NCI-H146 treated with DMSO at 0.1 percent for 48 hours (cell line): Measurements from ENCODE around the gene CHD8.

Experiments
- DNase-seq: peaks from one replicate; lab custom pipeline; 2025; ENCODE audit not compliant: unreplicated experiment; lab: John Stamatoyannopoulos, UW

Gene CHD8

GRCh38 chr14:21440859-21441258, 15.1 kb downstream of the CHD8 start:
- DNase-seq: no peak

DNA sequence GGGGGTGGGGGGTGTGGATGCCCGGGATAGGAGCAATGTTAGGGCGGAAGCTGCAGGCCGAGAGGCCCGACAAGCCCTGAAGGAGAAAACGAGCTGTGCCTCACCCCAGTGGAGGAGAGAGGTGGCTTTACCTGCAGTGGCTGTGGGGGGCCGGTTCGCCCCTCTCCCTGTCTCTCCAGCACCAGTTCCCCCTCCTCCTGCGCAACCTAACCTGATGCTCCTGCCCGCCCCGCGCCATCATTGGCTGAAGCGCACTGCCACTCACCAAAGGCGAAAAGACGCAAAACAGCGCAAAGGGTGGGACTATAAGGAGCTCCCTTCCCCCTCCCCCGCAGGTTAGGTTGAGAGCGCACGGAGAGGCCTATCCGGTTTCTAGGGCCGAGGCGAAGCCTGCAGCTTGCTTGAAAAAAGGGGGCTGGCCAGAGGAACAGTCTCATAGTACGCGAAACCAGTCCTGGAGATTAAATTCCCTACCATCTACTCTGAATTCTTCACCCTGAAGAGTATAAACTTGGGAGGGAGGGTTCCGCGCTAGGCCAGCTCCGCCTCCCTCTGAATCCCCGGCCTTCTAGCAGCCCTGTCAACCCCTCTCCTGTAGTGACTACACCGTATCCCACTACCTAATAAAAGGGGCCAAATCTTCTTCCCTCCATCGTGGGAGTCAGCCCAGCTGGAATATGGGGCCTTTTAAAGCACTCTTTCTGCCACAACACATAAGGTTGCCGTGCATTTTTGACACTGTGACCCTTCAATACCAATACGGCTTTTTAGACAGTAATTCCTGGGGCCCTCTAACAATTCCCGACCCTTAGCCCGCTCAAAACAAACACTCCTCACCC, 18.6 kb downstream of the CHD8 start:
- DNase-seq: peak; percentile 91

DNA sequence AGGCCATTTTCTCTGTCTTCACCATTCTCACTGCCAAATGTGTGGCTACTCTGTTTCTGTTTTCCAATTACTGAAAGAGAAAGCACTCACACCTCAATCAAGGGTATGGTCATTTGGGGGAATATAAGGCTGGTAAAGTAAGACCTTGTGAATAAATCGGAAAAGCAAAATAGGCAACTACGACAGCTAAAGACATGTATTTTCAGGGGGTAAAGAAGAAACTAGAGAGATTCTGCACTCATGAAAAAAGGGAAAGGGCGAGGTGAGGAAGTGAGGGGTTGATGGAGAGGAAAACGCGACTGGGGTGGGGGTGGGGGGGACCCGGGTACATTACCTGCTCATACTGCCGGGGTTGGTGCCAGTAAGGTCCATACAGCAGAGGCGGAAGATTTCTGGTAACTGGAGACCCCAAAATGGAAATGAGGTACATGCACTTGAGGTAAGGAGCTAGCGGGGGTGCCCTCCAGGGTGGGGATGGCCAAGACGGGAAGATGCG, 19.3 kb downstream of the CHD8 start:
- DNase-seq: no peak

GRCh38 chr14:21431126-21431525, 24.8 kb downstream of the CHD8 start:
- no peak for DNase-seq

DNA sequence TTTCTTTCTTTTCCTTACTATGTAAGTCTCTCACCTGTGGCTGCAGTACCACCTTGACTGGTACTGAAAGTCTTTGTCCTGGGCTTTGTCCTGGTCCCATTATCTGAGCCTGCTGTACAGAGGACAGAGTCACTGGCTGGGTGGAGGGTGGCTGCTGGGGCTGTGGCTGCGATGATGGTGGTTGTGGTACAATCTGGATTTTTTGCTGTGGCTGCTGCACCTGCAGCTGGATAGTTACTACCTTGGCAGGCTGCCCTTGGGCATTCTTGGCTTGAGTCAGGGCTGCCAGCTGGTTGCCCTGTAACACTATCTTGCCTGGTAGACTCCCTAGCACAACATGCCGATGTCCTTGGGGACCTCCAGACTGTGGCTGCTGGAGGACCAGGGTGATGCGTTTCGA, 27.0 kb downstream of the CHD8 start:
- no peak for DNase-seq

- no peak for DNase-seq
These were observed 29.2 kb downstream of the CHD8 start for GRCh38 chr14:21426692-21427091.

DNA sequence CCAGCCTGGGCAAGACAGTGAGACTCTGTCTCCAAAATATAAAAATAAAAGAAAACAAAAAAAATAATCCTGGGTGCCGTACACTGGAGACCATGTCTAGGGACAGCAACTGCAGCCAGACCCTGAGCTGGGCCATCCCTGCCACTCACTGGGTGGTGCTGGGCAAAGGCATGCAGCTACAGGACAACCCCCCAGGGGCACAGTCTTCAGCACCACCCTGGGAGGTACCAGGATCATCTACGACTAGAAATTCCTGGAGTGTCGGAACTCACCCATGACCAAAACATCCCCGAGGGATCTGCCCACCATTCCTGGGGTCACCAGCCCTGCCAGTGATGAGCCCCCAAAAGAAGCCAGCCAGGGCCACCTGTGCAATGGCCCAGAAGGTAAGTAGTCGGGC, 36.4 kb downstream of the CHD8 start:
- DNase-seq: no peak

- no peak for DNase-seq
These were observed 40.6 kb downstream of the CHD8 start for GRCh38 chr14:21415329-21415728.

DNA sequence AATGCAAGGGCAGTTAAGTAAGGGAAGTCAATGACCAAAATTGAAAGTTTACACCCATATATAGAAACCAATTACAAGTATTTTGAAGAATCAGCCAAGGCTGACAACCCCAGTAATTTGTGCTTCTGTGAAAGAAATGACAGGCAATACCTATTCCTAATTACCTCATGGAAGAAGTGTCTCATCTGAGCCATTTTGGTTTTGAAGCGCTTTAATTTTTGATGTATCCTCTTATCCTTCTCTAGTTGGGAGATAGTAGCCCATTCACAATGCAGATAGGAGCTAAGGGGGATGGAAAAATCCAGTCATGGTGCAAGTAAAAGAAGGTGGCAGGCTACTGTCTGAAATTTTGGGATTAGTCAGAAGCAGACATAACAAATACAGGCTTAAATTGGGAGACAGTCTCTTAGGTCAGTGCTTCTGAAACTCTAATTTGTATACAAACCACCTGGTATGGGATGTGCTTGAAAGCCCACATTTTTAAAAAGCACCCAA, 41.7 kb downstream of the CHD8 start:
- no peak for DNase-seq

DNA sequence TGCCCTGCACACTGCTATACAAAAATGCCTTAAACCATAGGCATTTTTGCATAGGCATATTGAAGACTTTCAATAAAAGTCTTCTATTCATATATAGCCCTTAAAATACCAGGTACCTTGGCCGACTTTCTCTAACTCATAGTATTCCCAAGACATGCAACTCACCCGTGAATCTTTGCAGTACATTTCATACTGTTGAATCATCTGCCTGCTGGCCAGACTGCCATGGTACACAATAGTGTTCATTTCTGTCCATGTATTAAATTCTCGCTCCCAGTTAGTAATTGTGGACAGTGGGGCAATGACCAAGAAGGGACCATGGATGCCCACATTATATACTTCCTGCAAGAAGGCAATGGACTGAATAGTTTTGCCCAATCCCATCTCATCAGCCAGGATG, 47.8 kb downstream of the CHD8 start:
- DNase-seq: no peak

DNA sequence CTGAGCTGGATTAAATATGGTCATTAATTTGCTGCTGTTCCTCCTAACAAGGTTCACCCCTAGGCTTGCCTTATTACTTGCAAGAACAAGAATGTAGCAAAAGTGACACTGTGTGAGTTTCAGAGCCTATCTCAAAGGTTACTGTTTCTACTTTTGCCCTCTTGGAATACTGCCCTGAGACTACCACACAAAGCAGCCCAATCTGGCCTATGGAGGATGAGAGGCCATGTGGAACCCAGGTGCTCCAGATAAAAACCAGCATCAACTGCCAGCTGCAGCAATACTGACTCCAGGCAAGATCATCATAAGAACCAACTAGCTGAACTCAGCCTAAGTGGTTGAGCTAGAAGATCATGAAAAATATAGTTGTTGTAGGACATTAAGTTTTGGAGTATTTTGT, 49.7 kb downstream of the CHD8 start:
- no peak for DNase-seq

GRCh38 chr14:21405097-21405496, 50.8 kb downstream of the CHD8 start:
- no peak for DNase-seq

GRCh38 chr14:21399311-21399870, 56.5 kb downstream of the CHD8 start:
- no peak for DNase-seq

- no peak for DNase-seq
These were observed 57.0 kb downstream of the CHD8 start for GRCh38 chr14:21398901-21399300.

DNA sequence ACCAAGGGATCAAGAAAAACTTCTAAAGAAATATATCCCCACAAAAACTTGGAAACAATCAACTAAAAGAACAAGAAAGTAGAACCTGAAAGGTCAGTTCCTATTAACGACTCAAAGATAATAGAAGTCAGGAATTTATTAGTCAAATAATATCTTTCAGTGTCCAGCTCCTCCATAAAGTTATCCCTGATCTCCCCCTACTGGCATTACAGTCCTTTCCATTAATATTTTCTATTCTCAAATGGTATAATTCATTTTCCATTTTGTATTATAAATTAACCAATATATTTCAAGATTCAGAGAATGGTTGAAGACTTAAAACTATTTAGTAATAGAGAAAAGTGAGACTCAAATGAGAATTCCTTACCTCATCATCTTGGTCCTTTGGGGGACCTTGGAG, 60.5 kb downstream of the CHD8 start:
- DNase-seq: no peak

DNA sequence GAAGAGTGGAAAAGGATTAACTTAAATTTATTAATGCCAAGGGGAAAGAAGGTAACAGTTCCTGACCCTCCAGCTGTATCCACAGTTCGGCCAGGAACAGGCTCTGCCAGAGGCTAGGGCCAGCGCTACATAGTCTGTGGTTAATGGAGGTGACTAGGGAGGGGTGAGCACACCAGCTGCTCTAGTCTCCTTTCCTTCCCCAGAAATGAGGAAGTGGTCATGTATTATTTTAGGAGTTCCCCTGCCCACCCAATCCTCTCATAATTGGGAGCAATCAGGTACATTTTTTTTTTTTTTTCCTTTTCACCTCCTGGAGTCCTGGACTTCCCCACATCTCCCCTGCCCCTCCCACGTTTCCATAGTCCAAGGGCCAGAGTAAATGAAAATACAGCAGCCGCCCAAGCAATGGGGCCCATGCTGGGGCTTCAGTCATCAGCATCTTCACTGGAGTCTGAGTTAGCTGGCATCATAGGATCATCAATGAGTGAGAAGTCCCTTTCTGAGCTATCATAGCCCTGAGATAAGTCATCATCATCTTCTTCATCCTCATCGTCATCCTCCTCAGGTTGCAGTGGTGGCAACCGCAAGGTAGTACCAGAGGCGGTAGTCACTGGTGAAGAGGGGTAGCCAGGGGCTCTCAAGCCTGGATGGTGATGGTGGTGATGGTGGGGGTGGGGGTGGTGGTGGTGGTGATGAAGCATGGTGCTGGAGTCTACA, 70.6 kb downstream of the CHD8 start:
- DNase-seq: peak; percentile 59

- DNase-seq: no peak
These were observed 71.5 kb downstream of the CHD8 start for GRCh38 chr14:21384494-21384851.

GRCh38 chr14:21383848-21384493, 72.0 kb downstream of the CHD8 start, which contains the start of gene SUPT16H:
TSS of gene SUPT16H (minus strand) at chr14:21384019. CDS start at chr14:21383927, 92 bp downstream.
- peak; percentile 91 for DNase-seq

DNA sequence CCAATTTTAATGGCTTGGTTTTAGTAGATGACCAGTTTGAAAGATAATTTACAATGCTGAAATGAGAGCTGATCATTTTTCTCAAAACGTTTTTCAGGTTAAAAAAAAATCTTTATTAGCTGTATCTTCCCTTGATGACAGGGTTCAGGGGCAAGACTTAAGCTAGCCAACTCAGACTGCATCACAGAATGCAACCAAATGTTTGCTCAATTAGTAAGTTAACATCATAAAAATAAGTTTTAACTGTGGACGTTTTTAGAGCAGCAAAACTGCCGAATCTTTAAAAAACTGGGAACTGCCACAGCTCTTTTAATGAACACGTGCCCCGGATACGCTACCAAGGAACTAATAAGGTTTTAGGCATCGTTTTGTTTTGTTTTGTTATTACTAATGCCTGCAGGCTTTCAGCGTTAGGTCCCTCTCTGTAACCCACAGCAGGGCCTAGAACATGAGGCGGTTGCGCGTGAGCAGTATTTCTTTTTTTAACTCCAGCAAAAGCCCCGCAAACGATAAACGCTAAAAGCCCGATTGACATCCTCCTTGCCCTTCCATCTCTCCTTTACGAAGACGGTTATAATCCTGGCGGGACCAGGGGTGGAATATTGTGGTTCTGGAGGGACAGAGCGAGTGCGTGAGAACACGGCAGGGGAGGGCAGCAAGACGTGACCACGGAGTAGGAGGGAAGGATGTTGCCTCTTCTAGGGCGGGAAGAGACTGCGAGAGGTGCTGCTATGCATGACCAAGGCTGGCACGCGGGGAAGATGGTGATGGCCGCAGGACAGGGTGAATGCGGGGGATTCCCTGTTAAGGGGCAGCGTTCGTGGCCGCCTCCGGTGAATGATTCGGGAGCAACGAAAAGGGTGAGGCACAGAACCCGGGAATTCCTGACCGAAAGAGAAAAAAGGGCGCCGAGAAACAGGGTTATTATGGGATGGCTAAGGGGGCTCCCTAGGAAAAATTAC, 72.8 kb downstream of the CHD8 start:
- DNase-seq: peak; percentile 39

DNA sequence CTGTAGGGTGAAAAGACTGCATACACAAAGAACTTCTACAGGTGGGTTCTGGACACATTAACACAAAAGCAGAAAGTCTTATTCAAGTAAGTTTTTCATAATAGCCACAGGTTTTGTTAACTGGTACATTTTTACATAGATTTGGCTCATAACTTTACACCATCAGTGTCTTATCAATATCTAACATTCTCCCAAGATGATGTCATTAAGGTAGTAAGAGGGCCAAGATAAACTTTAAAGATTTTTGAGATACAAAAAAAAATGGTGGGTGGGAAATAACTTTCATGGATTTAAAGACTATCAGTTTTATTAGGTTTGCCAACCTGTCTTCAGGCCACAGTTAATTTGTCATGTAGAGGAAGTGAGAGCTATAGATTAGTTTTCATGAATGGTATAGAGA, 73.8 kb downstream of the CHD8 start:
- no peak for DNase-seq
